Motor neuron (in vitro differentiated cells): Measurements from ENCODE around the gene EPHA8. TPM values are rescaled to one million over a fixed set of nuclear protein-coding genes. Genes with fewer than 3 reads are reported as not detected.

Experiments used
- ATAC-seq, 8 experiments: fragments of 200-7000 bp; cut with Tn5 transposase; replicated peaks in 6 of 8; 2 replicates each; pipeline ENCODE4 v1.8.0; 2021; ENCODE audit warnings: mild to moderate bottlenecking in 8 of 8, moderate library complexity in 8 of 8
- H3K27ac ChIP-seq, 2 donors: fragments of 250-450 bp; sonication (Bioruptor Pico); 2 replicates each; pipeline ENCODE4 v1.9.0; 2021; ENCODE audit warnings: antibody characterized with exemption in 2 of 2, mild to moderate bottlenecking in 2 of 2, moderate library complexity in 1 of 2
- H3K4me1 ChIP-seq, 2 donors: fragments of 250-450 bp; sonication (Bioruptor Pico); replicated peaks in 1 of 2; 2 replicates each; pipeline ENCODE4 v1.6.1; 2021; ENCODE audit warnings: antibody characterized with exemption in 2 of 2, mild to moderate bottlenecking in 2 of 2, moderate library complexity in 1 of 2
- H3K4me3 ChIP-seq, 5 donors: fragments of 250-450 bp; sonication (Bioruptor Pico); 2 replicates each; pipeline ENCODE4 v1.9.0; 2021; ENCODE audit warnings: antibody characterized with exemption in 5 of 5, mild to moderate bottlenecking in 5 of 5, moderate library complexity in 4 of 5
- WGBS, 10 experiments: fragments of 450-650 bp; shearing (Covaris generic); methylation state at CpG; one replicate each; pipeline ENCODE4 v1.0.0; 2022; 5-methylcytosine and 5-hydroxymethylcytosine counted together
- in situ Hi-C, 9 experiments: fragments of 400-800 bp; cut with MboI; loops; one replicate each; pipeline ENCODE4 v1.15.0; 2021; ENCODE audit warnings: low sequenced_read_pairs in 9 of 9, low pct_unique_long_range_greater_than_20kb in 2 of 9; ENCODE audit not compliant: unreplicated experiment in 9 of 9
- total RNA-seq, 8 experiments: library from RNA; unstranded; fragments of 300-600 nt; gene quantifications; 2 replicates each; pipeline versions ENCODE4 v1.2.3 to v1.2.4, GENCODE V29; 2022

Gene EPHA8
- total RNA-seq, 8 experiments from 2014 or later: 0.28 to 15.0 (median 1.6) TPM; not detected in 1

DNA sequence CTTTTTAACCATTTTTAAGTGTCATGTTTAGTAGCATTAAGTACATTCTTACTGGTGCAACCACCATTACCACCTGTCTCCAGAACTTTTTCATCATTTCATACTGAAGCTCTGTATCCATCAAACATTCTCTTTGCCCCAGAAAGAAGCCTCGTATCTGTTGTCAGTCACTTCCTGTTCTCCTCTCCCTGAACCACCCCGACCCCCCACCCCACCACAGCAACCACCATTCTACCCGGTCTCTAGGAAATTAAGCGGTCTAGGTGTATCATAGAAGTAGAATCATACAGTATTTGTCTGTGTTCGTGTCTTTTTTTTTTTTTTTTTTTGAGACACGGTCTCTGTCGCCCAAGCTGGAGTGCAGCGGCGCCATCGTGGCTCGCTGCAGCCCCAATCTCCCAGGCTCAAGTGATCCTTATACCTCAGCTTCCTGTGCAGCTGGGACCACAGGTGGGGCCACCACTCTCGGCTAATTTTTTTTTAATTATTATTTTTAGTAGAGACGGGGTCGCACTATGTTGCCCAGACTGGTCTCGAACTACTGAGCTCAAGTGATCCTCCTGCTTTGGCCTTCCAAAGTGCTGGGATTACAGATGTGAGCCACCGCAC, 23.7 kb upstream of the EPHA8 start:
- 60 to 100% (median 85%) methylated on average over 1 to 14 of the region's 16 CpGs; no CpG with 5 or more reads in 3 of the 10 experiments for WGBS, 10 experiments
- H3K4me3 ChIP-seq: no peak overlapping the region
- H3K4me1 ChIP-seq: peaks cover 0 to 10% of the 10 kb centered on the region in 2 donors
- no peak for ATAC-seq
- no peak overlapping the region for H3K27ac ChIP-seq
- in situ Hi-C loops: no loop called here

DNA sequence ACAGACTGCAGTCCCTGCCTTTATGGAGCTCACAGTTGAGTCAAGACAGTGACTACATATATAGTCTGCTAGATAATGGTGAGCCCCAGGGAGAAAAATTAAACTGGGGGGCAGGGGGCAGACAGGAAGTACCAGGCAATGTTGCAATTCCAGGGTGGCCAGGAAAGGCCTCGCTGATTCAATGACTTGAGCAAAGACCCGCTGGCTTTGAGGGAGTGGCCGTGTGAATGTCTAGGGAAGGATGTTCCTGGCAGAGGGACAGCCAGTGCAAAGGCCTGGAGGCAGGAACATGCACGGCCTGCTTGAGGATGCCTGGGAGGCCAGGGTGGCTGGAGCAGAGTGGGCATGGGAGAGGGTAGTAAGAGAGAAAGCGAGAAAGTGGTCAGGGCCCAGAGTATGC, 23.0 kb upstream of the EPHA8 start:
- H3K4me3 ChIP-seq: no peak overlapping the region
- ATAC-seq: peak in 3 of 8 experiments; percentile 58 to 83 (median 72)
- H3K27ac ChIP-seq: no peak overlapping the region
- peaks cover 0 to 14% of the 10 kb centered on the region in 2 donors for H3K4me1 ChIP-seq
- in situ Hi-C loops: no loop called here
- WGBS, 10 experiments: 17 to 100% (median 75%) methylated on average over 1 to 5 of the region's 5 CpGs; no CpG with 5 or more reads in 4 of the 10 experiments

DNA sequence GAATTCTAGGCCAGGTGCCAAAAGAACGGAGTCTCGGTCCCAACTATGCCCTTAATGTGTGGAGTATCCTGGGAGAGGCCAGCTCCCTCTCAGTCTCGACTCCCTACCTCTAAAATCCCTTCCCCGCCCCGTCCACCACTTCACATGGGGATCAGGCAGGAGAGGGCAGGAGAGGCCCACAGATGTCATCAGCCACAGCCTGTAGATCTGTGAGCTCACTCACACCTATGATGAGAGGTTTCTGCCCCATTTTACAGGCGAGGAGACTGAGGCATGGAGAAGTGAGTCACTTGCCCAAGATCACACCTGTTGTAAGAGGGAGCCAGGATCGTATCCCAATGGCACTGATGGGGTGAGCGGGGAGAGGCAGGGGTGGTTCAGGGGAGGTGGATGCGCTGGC, 20.4 kb upstream of the EPHA8 start:
- ATAC-seq: no peak
- Histone ChIP-seq H3K27ac (no peak overlapping the region), H3K4me3 (no peak overlapping the region), H3K4me1 (peaks cover under 1 to 4% of the 10 kb centered on the region in 2 donors)
- 64 to 93% (median 84%) methylated on average over 2 to 8 of the region's 9 CpGs; no CpG with 5 or more reads in 5 of the 10 experiments for WGBS, 10 experiments
- in situ Hi-C loops: no loop called here

DNA sequence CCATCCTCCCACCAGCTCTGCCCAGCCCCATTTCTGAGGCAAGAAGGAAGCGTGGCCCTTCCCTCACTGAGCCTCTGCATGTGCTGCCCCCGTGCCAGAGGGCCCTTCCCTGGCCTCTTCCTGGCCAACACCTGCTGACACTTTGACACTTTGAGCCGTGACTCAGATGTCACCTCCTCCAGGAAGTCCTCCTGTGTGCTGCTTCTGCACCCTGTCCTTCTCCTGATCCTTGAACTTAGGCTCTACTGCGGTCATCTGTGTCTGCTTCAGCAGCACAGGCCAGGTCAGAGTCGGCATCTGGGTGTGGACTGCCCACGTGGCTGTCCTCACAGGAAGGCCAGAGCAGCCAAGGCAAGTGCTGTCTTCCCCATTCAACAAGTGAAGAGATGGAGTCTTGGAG, 19.6 kb upstream of the EPHA8 start:
- peaks cover 8 to 12% of the 10 kb centered on the region in 2 donors for H3K4me1 ChIP-seq
- no peak overlapping the region for H3K27ac ChIP-seq
- 64 to 100% (median 79%) methylated on average over 1 to 5 of the region's 6 CpGs; no CpG with 5 or more reads in 4 of the 10 experiments for WGBS, 10 experiments
- no peak for ATAC-seq
- in situ Hi-C loops: no loop called here
- no peak overlapping the region for H3K4me3 ChIP-seq

DNA sequence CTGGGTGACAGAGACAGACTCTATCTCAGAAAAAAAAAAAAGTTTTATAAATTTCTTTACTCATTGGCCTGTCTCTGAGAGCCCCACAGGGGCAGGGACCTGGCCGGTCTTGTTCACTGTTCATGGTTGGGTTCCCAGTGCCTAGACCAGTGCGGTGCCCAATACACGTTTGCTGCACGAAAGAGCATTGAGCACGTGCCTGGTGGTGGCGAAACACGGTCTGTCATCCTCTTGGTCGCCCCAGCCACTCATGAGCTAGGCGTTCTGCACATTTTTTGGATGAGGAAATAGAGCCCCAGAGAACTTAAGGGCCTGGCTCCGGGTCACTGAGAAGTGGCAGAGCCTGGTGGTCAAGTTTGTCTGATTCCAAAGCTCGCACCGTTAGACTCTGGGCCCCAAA, 18.7 kb upstream of the EPHA8 start:
- in situ Hi-C loops: no loop called here
- WGBS, 10 experiments: 53 to 100% (median 82%) methylated on average over 2 to 12 of the region's 12 CpGs; no CpG with 5 or more reads in 3 of the 10 experiments
- H3K4me3 ChIP-seq: no peak overlapping the region
- H3K27ac ChIP-seq: no peak overlapping the region
- no peak for ATAC-seq
- H3K4me1 ChIP-seq: peaks cover 10 to 14% of the 10 kb centered on the region in 2 donors

DNA sequence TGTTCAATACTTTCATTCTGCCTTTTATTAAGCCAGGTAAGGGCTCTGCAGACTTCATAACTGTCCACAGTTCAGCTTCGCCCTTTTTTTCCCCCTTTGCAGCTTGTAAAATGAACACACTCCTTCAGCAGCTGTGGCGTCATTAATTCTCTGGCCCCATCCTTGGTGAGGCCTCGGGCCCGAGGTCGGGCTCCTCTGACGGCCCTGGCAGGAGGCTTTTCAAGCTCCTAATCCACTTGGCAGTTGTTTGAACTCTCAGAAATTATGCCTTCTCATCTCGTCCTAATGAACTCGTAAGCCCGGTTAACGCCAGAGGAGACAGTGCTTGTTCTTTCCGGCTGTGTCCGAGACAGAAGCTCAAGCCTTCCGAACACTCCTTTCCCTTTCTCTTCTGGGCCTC, 18.1 kb upstream of the EPHA8 start:
- no peak for ATAC-seq
- Histone ChIP-seq H3K4me3 (no peak overlapping the region), H3K27ac (no peak overlapping the region), H3K4me1 (peaks cover 10 to 14% of the 10 kb centered on the region in 2 donors)
- WGBS, 10 experiments: 0 to 100% (median 61%) methylated on average over 1 to 13 of the region's 13 CpGs; no CpG with 5 or more reads in 2 of the 10 experiments
- in situ Hi-C loops: no loop called here

DNA sequence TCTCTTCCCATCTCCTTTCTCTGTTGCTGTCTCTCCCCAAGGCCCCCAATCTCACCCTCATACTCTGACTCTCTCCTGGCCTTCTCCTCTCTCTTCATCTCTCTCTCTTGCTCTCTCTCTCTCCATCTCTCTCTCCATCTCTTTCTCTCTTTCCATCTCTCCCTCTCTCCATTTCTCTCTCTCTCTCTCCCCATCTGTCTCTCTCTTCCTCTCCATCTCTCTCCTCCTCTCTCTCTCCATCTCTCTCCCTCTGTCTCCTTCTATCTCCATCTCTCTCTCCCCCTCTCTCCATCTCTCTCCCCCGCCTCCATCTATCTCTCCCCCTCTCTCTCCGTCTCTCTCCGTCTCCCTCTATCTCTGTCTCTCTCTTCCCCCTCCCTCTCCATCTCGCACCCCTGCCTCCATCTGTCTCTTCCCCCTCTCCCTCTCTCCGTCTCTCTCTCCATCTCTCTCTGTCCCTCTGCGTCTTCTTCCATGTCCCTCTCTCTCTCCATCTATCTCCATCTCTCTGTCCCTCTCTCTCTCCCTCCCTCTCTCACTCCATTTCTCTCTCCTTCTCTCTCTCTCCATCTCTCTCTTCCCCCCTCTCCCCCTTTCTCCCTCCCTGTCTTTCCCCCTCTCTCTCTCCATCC, 16.0 kb upstream of the EPHA8 start:
- H3K4me3 ChIP-seq: no peak overlapping the region
- peaks cover 10 to 14% of the 10 kb centered on the region in 2 donors for H3K4me1 ChIP-seq
- in situ Hi-C loops: no loop called here
- ATAC-seq: no peak
- H3K27ac ChIP-seq: no peak overlapping the region
- 31 to 100% (median 70%) methylated on average over 1 to 6 of the region's 6 CpGs; no CpG with 5 or more reads in 7 of the 10 experiments for WGBS, 10 experiments

DNA sequence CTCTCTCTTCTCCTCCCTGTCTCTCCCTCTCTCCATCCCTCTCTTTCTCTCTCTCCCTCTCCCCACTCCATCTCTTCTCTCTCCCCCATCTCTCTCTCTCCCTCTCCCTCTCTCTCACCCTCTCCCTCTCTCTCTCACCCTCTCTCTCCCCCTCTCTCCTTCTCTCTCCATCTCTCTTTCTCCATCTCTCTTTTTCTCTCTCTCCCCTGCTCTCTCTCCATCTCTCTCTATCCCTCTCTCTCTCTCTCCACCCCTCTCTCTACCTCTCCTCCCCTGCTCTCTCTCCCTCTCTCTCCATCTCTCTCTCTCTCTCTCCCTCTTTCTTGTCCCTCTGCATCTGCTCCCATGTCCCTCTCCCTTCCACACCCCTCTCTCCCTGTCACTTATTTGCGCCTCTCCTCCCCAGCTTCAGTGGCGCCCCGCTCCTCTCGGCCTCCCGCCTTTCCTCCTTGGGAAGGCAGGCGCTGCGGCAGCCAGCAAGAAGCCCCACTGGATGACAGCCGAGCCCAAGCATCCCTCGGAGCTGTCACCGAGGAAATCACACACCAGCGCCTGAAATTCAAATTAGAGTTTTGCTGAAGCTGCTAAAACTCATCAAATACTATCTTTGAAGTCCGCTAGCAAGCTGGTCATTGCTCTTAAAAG, 15.3 kb upstream of the EPHA8 start:
- ATAC-seq: peak in 5 of 8 experiments; percentile 48 to 67 (median 60)
- no peak overlapping the region for H3K27ac ChIP-seq
- peaks cover 12 to 14% of the 10 kb centered on the region in 2 donors for H3K4me1 ChIP-seq
- 2 to 67% (median 25%) methylated on average over 1 to 10 of the region's 12 CpGs; no CpG with 5 or more reads in 3 of the 10 experiments for WGBS, 10 experiments
- no peak overlapping the region for H3K4me3 ChIP-seq
- in situ Hi-C loops: no loop called here

DNA sequence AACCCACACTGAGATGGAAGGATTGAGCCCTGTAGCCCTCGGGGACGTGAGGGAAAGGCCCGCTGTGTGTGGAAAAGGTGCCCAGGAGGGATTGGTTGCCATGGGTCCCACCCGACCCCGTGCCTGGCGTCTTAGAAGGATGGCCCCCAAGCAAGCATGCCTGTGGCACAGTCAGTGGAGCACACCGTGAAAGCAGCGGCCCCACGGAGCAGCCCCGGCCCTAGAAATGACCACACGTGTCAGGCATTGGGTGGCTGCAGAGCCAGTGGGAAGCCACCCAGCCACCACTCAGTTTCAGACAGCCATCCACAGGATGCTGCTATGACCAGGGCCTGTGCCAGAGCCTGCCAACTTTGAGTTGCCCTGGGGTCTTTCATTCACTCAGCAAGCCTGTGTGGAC, 13.3 kb upstream of the EPHA8 start:
- H3K27ac ChIP-seq: no peak overlapping the region
- H3K4me3 ChIP-seq: no peak overlapping the region
- H3K4me1 ChIP-seq: peaks cover 22 to 26% of the 10 kb centered on the region in 2 donors
- in situ Hi-C loops: no loop called here
- no peak for ATAC-seq
- 48 to 80% (median 73%) methylated on average over 2 to 7 of the region's 11 CpGs; no CpG with 5 or more reads in 6 of the 10 experiments for WGBS, 10 experiments

DNA sequence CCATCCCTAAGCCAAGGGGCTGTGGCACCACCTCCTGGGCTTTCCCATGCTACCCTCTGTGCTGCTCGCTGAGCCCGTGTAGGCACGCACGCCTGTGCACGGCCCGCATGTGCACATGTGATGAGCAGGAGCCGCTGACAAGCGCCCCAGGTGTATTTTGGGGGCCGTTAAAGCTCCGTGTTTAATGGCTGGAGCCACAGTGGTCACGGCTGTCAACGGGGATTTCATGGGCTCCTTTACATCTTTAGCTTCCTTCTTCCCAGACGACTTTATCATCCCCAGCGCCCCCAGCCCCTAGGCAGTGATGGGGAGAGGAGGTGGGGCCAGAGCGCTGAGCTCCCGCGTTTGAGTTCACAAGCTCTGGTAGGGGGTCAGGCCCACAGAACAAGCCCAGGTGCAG, 11.7 kb upstream of the EPHA8 start:
- in situ Hi-C loops: no loop called here
- H3K4me3 ChIP-seq: no peak overlapping the region
- no peak overlapping the region for H3K27ac ChIP-seq
- H3K4me1 ChIP-seq: peaks cover 30 to 38% of the 10 kb centered on the region in 2 donors
- no peak for ATAC-seq
- WGBS, 10 experiments: 63 to 100% (median 92%) methylated on average over 1 to 8 of the region's 17 CpGs; no CpG with 5 or more reads in 4 of the 10 experiments

DNA sequence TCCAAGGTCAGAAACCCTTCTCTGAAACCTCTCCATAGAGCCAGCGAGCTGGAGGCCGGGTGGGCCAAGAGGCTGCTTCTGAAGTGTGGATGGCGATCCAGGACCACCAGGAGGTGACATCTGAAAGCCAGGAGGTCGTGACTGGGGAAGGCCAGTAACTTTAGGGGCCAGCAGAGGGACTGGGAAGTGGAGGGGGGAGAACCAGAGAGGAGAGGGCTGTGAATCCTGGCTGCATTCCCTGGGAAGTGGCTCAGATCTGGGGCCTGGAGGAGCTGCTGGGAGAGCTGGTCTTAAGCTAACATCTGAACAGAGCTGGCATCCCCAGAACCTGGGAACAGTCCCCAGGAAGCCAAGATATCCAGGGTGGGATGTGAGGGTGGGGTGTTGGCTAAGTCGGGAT, 11.3 kb upstream of the EPHA8 start:
- Histone ChIP-seq H3K4me3 (no peak overlapping the region), H3K4me1 (peaks cover 34 to 42% of the 10 kb centered on the region in 2 donors), H3K27ac (no peak overlapping the region)
- WGBS, 10 experiments: 0 to 83% (median 40%) methylated on average over 1 to 2 of the region's 5 CpGs; no CpG with 5 or more reads in 7 of the 10 experiments
- no peak for ATAC-seq
- in situ Hi-C loops: no loop called here

DNA sequence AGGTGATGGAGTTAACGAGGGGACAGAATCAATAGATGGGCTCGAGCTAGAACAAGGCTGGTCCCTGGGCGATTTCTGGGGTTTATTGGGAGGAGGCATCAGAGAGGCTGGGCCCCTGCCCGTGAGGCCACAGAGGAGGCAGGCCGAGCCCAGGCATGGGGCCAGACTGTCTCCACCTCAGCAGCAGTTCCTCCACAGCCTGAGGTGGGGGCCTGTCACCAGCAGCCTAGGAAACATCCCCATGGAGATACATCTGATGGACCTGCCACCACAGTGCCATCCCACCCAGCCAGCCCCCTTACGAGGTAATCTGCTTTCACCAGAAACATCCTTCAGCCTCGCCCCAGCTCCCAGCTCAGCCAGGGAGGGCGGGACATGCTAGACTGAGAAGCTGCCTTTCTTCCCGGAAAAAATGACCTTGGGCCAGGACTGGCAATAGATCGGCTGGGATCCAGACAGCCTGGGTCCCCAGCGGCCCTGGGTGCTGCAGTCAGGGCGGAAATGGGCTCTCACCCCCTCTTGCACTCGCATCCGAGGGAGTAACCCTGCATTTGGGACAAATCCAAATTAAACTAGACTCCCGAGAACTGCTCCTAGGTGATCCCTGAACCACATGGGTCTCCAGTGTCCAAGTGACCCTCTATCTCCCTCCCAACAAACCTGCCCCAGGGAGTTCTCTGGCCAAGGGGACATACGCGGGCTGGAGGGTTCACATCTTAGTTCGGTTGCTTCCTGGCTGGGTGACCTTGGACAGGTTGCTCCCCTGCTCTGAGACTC, 10.0 kb upstream of the EPHA8 start:
- WGBS, 10 experiments: 0 to 80% (median 61%) methylated on average over 1 to 12 of the region's 18 CpGs; no CpG with 5 or more reads in 1 of the 10 experiments
- Histone ChIP-seq H3K4me1 (peaks cover 37 to 46% of the 10 kb centered on the region in 2 donors), H3K27ac (no peak overlapping the region), H3K4me3 (no peak overlapping the region)
- in situ Hi-C loops: no loop called here
- ATAC-seq: peak in 3 of 8 experiments; percentile 19 to 42 (median 22)
